K562 (cell line): ENCODE data around the gene MAP4K4. TPM values are rescaled to one million over a fixed set of nuclear protein-coding genes. Genes with fewer than 3 reads are reported as not detected.

Experiments used
- ATAC-seq: fragments of 200-7000 bp; cut with Tn5 transposase; 3 replicates; pipeline ENCODE4 v1.9.1; 2020; ENCODE audit warnings: moderate library complexity
- BruUV-seq: library from RNA; stranded (reverse); fragments of 400-500 nt; replicated peaks from 2 replicates; lab custom pipeline; 2021; lab: Mats Ljungman, UMichigan
- CTCF ChIA-PET: fragments of 300-600 bp; formaldehyde crosslinking; extraction: SDS; loops from one replicate; lab custom pipeline; 2021; ENCODE audit warnings: low intra/inter-chr PET ratio; lab: Yijun Ruan, JAX
- POLR2A ChIA-PET: fragments of 300-600, 350-650 bp; sonication (Branson Sonifier 250); formaldehyde crosslinking; extraction: SDS; loops from one replicate; lab custom pipeline; 2021; ENCODE audit warnings: antibody characterized with exemption, inconsistent platforms; lab: Yijun Ruan, JAX
- DNase-seq, 4 experiments: peaks; one replicate each; pipeline versions ENCODE4 v3.0.0 to v3.0.0-alpha.2; 2011 to 2018; ENCODE audit warnings: low spot score in 3 of 4, mixed read lengths in 3 of 4; ENCODE audit errors: extremely low read depth in 1 of 4
- FAIRE-seq: peaks from 2 replicates; lab custom pipeline; 2011; peaks lifted over from hg19 to GRCh38; lab: Jason Lieb, UNC
- H2AFZ ChIP-seq: 2 replicates; pipeline ENCODE4 v1.6.0; 2011; ENCODE audit warnings: low read depth, low read length, control low read depth, inconsistent platforms
- H3K27ac ChIP-seq: fragments of 200-600 bp; 3 replicates; pipeline ENCODE4 v1.8.0; 2011; ENCODE audit warnings: low read depth, mild to moderate bottlenecking, control low read depth, inconsistent platforms, low read length, moderate library complexity, mixed read lengths; ENCODE audit errors: extremely low read depth
- H3K27me3 ChIP-seq, 2 experiments: fragments of 300-600 bp in 1 of 2; 2 replicates in 1 of 2; 3 replicates in 1 of 2; pipeline versions ENCODE4 v1.6.0 to v1.8.0; 2011; ENCODE audit warnings: inconsistent platforms in 2 of 2, low read length in 2 of 2, mild to moderate bottlenecking in 1 of 2, mixed read lengths in 1 of 2, moderate library complexity in 1 of 2; ENCODE audit not compliant: control insufficient read depth in 2 of 2, insufficient read depth in 2 of 2
- H3K36me3 ChIP-seq: fragments of 300-600 bp; 3 replicates; pipeline ENCODE4 v1.8.0; 2011; ENCODE audit warnings: mild to moderate bottlenecking, low read length, inconsistent platforms; ENCODE audit not compliant: control insufficient read depth, insufficient read depth
- H3K4me1 ChIP-seq, 2 experiments: fragments of 200-600 bp in 1 of 2; replicated peaks in 1 of 2; 2 replicates in 1 of 2; 3 replicates in 1 of 2; pipeline versions ENCODE4 v1.5.1 to v1.8.0; 2011; ENCODE audit warnings: inconsistent platforms in 2 of 2, low read length in 2 of 2, mild to moderate bottlenecking in 1 of 2, mixed read lengths in 1 of 2, moderate library complexity in 1 of 2; ENCODE audit not compliant: control insufficient read depth in 2 of 2, insufficient read depth in 2 of 2
- H3K4me2 ChIP-seq: 2 replicates; pipeline ENCODE4 v1.6.1; 2011; ENCODE audit warnings: low read length, control low read depth, inconsistent platforms, mixed read lengths; ENCODE audit not compliant: insufficient read depth
- H3K4me3 ChIP-seq: fragments of 200-600 bp; sonication (generic), shearing (Covaris generic); 2 replicates; pipeline ENCODE4 v1.5.1; 2016; ENCODE audit warnings: control low read depth, inconsistent platforms
- H3K79me2 ChIP-seq: fragments of 200-600 bp; 3 replicates; pipeline ENCODE4 v1.8.0; 2011; ENCODE audit warnings: low read length, inconsistent platforms; ENCODE audit not compliant: control insufficient read depth, insufficient read depth
- H3K9ac ChIP-seq, 2 experiments: 2 replicates each; pipeline versions ENCODE4 v1.6.0 to v1.6.1; 2011; ENCODE audit warnings: low read depth in 2 of 2, low read length in 2 of 2, control low read depth in 1 of 2, inconsistent platforms in 1 of 2, mild to moderate bottlenecking in 1 of 2, mixed read lengths in 1 of 2; ENCODE audit not compliant: insufficient read depth in 1 of 2
- H3K9me1 ChIP-seq: one replicate; pipeline ENCODE4 v1.6.0; 2011; ENCODE audit warnings: inconsistent platforms, mild to moderate bottlenecking, low read length, moderate library complexity; ENCODE audit not compliant: control insufficient read depth, insufficient read depth
- H3K9me3 ChIP-seq: replicated peaks from 2 replicates; pipeline ENCODE4 v1.5.1; 2011; ENCODE audit warnings: low read depth, low read length, inconsistent platforms; ENCODE audit not compliant: control insufficient read depth, insufficient read depth
- H4K20me1 ChIP-seq: replicated peaks from 2 replicates; pipeline ENCODE4 v1.6.1; 2011; ENCODE audit warnings: low read length, inconsistent platforms, mixed read lengths; ENCODE audit not compliant: control insufficient read depth, insufficient read depth
- RBM25 ChIP-seq: fragments of 200-400 bp; formaldehyde crosslinking; IDR thresholded peaks from 2 replicates; pipeline ENCODE4 v1.6.1; 2018; ENCODE audit warnings: low read length, low read depth, moderate library complexity; ENCODE audit not compliant: severe bottlenecking
- ZNF609 ChIP-seq: sonication (generic); formaldehyde crosslinking; IDR thresholded peaks from 2 replicates; pipeline ENCODE4 v1.8.1; 2023; ENCODE audit warnings: missing genetic modification reagents, mild to moderate bottlenecking, borderline replicate concordance
- whole genome bisulfite sequencing: fragments of 100-300 bp; shearing (Covaris generic); methylation state at CpG from one replicate; pipeline ENCODE4 v1.1.6; 2016; ENCODE audit warnings: low coverage, mixed read lengths; ENCODE audit not compliant: insufficient coverage; ENCODE audit errors: missing lambda C conversion rate; 5-methylcytosine and 5-hydroxymethylcytosine counted together
- in situ Hi-C: fragments of 300-500 bp; cut with MboI; formaldehyde crosslinking; loops from 4 replicates; pipeline ENCODE4 v1.15.0; 2018; ENCODE audit warnings: inconsistent platforms, mixed read lengths
- intact Hi-C: fragments of 100-400 bp; cut with micrococcal nuclease; formaldehyde crosslinking; loops from 2 replicates; pipeline ENCODE4 v1.14.2; 2022
- polyA plus RNA-seq, 8 experiments: library from polyadenylated mRNA; depleted of rRNA in 4 of 8; stranded (reverse) in 5 of 8; unstranded in 3 of 8; fragments of >200 nt; fragmentation: Nextera tagmentation in 2 of 8; fragmentation: Illumina TruSeq in 1 of 8; extraction: Ambion mirVana in 2 of 8; extraction: Trizol in 1 of 8; gene quantifications; 2 replicates each; pipeline versions ENCODE4 v1.2.1 to v1.2.3, GENCODE V29; 2011 to 2014; ENCODE audit warnings: inconsistent platforms in 1 of 8, missing spikeins in 1 of 8
- total RNA-seq, 7 experiments: library from RNA; depleted of rRNA in 6 of 7; stranded (reverse); fragments of >200 nt in 6 of 7; fragmentation: Illumina TruSeq in 2 of 7; extraction: Trizol in 2 of 7; gene quantifications; 2 replicates each; pipeline versions ENCODE4 v1.2.1 to v1.2.3, GENCODE V29; 2011 to 2021; ENCODE audit warnings: low replicate concordance in 1 of 7

Gene MAP4K4
- total and polyA plus RNA-seq, 9 of the 15 experiments (the other 6 are each of a cell fraction or from before 2014, with no cell fraction given) = 7.6 to 76.4 (median 50.6) TPM

- WGBS = 0% methylated on average over 1 of the region's 1 CpG
- H3K79me2 ChIP-seq = no peaks in the 10 kb centered on the region
- H3K4me2 ChIP-seq = no peak overlapping the region
- ChIA-PET CTCF (no interaction called here), POLR2A (no interaction called here)
- H3K27me3 ChIP-seq = no peaks in the 10 kb centered on the region; a peak in 1 of 5 replicates
- H3K9me1 ChIP-seq = no peaks in the 10 kb centered on the region
- in situ Hi-C loops = no loop called here
- H3K9me3 ChIP-seq = 0 out of 2 replicates have a peak, but pooled peaks cover 3% of the 10 kb centered on the region
- H4K20me1 ChIP-seq = no peaks in the 10 kb centered on the region
- intact Hi-C loops = no loop called here
- no TSS peak for BruUV-seq
- no peaks in the 10 kb centered on the region for H3K36me3 ChIP-seq
- TF ChIP-seq RBM25 (peak; percentile 45), ZNF609 (no peak)
- no peak overlapping the region for H3K4me3 ChIP-seq
- no peak overlapping the region for H3K27ac ChIP-seq
- DNase-seq = no peak
- H2AFZ ChIP-seq = no peak overlapping the region
- FAIRE-seq = no peak
- no peaks in the 10 kb centered on the region for H3K4me1 ChIP-seq
- H3K9ac ChIP-seq = no peak overlapping the region
- ATAC-seq = no peak
Measured at GRCh38 chr2:101909760-101910159, 212.3 kb downstream of the MAP4K4 start.
